Smooth muscle cell (in vitro differentiated cells): ENCODE data around the gene CPN2. TPM values are rescaled to one million over a fixed set of nuclear protein-coding genes. Genes with fewer than 3 reads are reported as not detected.

Experiments
- DNase-seq: peaks from one replicate; lab custom pipeline; 2025; ENCODE audit not compliant: unreplicated experiment; lab: John Stamatoyannopoulos, UW
- H2AFZ ChIP-seq: fragments of 200-600 bp; sonication (generic); 2 replicates; pipeline ENCODE4 v1.6.0; 2016; ENCODE audit warnings: antibody characterized with exemption, low read depth, mild to moderate bottlenecking
- H3F3A ChIP-seq: fragments of 200-600 bp; sonication (generic); 2 replicates; pipeline ENCODE4 v1.6.0; 2017; ENCODE audit warnings: antibody characterized with exemption, low read depth
- H3K27ac ChIP-seq: fragments of 200-600 bp; sonication (generic); 2 replicates; pipeline ENCODE4 v1.5.1; 2016; ENCODE audit warnings: low read depth, mild to moderate bottlenecking
- H3K27me3 ChIP-seq: fragments of 200-600 bp; sonication (generic); 2 replicates; pipeline ENCODE4 v1.6.1; 2016; ENCODE audit warnings: low read depth, mild to moderate bottlenecking
- H3K36me3 ChIP-seq: fragments of 200-600 bp; sonication (generic); 2 replicates; pipeline ENCODE4 v1.5.1; 2016; ENCODE audit warnings: low read depth
- H3K4me1 ChIP-seq: fragments of 200-600 bp; sonication (generic); 2 replicates; pipeline ENCODE4 v1.5.1; 2016; ENCODE audit warnings: low read depth
- H3K4me2 ChIP-seq: fragments of 200-600 bp; sonication (generic); 2 replicates; pipeline ENCODE4 v1.6.0; 2016; ENCODE audit warnings: mild to moderate bottlenecking
- H3K4me3 ChIP-seq: fragments of 200-600 bp; sonication (generic); 2 replicates; pipeline ENCODE4 v1.5.1; 2016; ENCODE audit warnings: mild to moderate bottlenecking
- H3K79me2 ChIP-seq: fragments of 200-600 bp; sonication (generic); 2 replicates; pipeline ENCODE4 v1.6.0; 2016; ENCODE audit warnings: low read depth, mild to moderate bottlenecking
- H3K9ac ChIP-seq: fragments of 200-600 bp; sonication (generic); 2 replicates; pipeline ENCODE4 v1.6.0; 2016; ENCODE audit warnings: low read depth
- H3K9me3 ChIP-seq: fragments of 200-600 bp; sonication (generic); replicated peaks from 2 replicates; pipeline ENCODE4 v1.5.1; 2016; ENCODE audit warnings: low read depth
- H4K20me1 ChIP-seq: fragments of 200-600 bp; sonication (generic); 2 replicates; pipeline ENCODE4 v1.6.0; 2016; ENCODE audit warnings: low read depth
- CTCF ChIP-seq: fragments of 200-600 bp; sonication (generic); IDR thresholded peaks from 2 replicates; pipeline ENCODE4 v1.5.1; 2017; ENCODE audit warnings: borderline replicate concordance, mild to moderate bottlenecking, antibody characterized with exemption; ENCODE audit not compliant: insufficient read depth, poor library complexity, severe bottlenecking
- WGBS: methylation state at CpG from one replicate; pipeline ENCODE4 v1.1.7; 2016; ENCODE audit warnings: low lambda C conversion rate; 5-methylcytosine and 5-hydroxymethylcytosine counted together
- polyA plus RNA-seq: library from polyadenylated mRNA; unstranded; fragments of >200 nt; fragmentation: Nextera tagmentation; extraction: Ambion mirVana; gene quantifications from 2 replicates; pipeline ENCODE4 v1.2.1, GENCODE V29; 2016
- total RNA-seq: library from RNA; depleted of rRNA; stranded (reverse); fragments of >200 nt; gene quantifications from 2 replicates; pipeline ENCODE4 v1.2.3, GENCODE V29; 2014

Gene CPN2
- total and polyA plus RNA-seq, 2 experiments from 2014 or later, result 0.13 TPM; not detected in 1

GRCh38 chr3:194389269-194389668 lies 38.1 kb upstream of the CPN2 start:
- H2AFZ ChIP-seq, result no peak overlapping the region
- no peaks in the 10 kb centered on the region for H3K4me1 ChIP-seq
- TF ChIP-seq CTCF, result no peak
- no peaks in the 10 kb centered on the region for H4K20me1 ChIP-seq
- no peaks in the 10 kb centered on the region for H3K79me2 ChIP-seq
- H3K36me3 ChIP-seq, result no peaks in the 10 kb centered on the region
- H3K4me3 ChIP-seq, result no peak overlapping the region
- H3K9ac ChIP-seq, result no peak overlapping the region
- no peak for DNase-seq
- no peak overlapping the region for H3K27ac ChIP-seq
- H3K27me3 ChIP-seq, result no peaks in the 10 kb centered on the region
- 98% methylated on average over 8 of the region's 8 CpGs for WGBS
- H3K9me3 ChIP-seq, result peaks cover 5% of the 10 kb centered on the region
- H3F3A ChIP-seq, result no peaks in the 10 kb centered on the region
- H3K4me2 ChIP-seq, result no peak overlapping the region

DNA sequence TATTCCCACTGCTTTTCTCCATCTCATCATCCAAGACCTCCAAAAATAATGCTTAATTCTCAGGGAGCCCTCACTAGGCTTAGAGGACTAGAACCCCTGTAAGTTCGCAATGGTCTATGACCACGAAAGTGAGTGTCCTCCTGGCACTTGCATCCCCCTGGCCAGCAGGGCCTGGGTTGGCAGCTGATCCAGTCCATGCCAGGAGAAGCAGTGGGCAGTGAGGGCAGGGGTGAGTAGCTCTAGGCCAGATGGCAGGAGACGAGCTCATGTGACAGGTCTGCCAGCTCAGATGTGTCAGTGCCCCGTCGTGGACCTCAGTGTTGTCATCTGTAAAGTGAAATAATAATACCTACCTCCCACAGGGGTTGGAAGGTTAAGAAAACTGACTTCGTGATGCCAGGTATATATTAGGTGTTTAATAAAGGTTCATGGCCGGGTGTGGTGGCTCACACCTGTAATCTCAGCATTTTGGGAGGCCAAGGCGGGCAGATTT lies 36.8 kb upstream of the CPN2 start:
- no peaks in the 10 kb centered on the region for H3F3A ChIP-seq
- H3K4me3 ChIP-seq, result no peak overlapping the region
- H3K79me2 ChIP-seq, result no peaks in the 10 kb centered on the region
- H4K20me1 ChIP-seq, result no peaks in the 10 kb centered on the region
- peaks cover 4% of the 10 kb centered on the region for H3K4me1 ChIP-seq
- H3K9ac ChIP-seq, result no peak overlapping the region
- peaks cover 5% of the 10 kb centered on the region for H3K9me3 ChIP-seq
- H3K4me2 ChIP-seq, result no peak overlapping the region
- no peak overlapping the region for H2AFZ ChIP-seq
- no peaks in the 10 kb centered on the region for H3K27me3 ChIP-seq
- DNase-seq, result no peak
- TF ChIP-seq CTCF, result no peak
- H3K36me3 ChIP-seq, result no peaks in the 10 kb centered on the region
- WGBS, result 96% methylated on average over 8 of the region's 8 CpGs
- no peak overlapping the region for H3K27ac ChIP-seq

DNA sequence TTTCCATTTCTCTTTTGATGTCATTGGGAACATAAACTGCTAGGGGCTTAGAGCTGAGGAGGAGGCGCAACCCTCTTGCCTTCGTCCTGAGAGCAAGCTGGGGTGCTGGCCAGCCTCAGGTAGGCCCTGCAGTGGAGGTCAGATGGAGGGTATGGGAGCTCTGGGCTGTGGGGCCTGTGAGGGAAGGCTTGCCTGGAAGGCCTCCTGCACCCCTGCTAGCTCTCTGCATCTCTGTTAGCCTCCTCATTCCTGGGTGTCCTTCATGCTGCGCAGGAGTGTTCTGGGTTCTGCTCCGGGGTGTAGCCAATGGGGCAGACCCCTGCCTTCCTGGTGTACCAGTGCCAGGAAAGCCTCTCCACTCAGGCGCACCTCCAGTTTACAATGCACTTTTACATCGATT lies 36.1 kb upstream of the CPN2 start:
- no peak for TF ChIP-seq CTCF
- H3K27ac ChIP-seq, result no peak overlapping the region
- no peaks in the 10 kb centered on the region for H3K36me3 ChIP-seq
- DNase-seq, result no peak
- 100% methylated on average over 6 of the region's 6 CpGs for WGBS
- H4K20me1 ChIP-seq, result no peaks in the 10 kb centered on the region
- H3F3A ChIP-seq, result no peaks in the 10 kb centered on the region
- H3K27me3 ChIP-seq, result no peaks in the 10 kb centered on the region
- H3K4me1 ChIP-seq, result peaks cover 8% of the 10 kb centered on the region
- no peak overlapping the region for H2AFZ ChIP-seq
- H3K79me2 ChIP-seq, result no peaks in the 10 kb centered on the region
- peaks cover 5% of the 10 kb centered on the region for H3K9me3 ChIP-seq
- H3K4me2 ChIP-seq, result no peak overlapping the region
- no peak overlapping the region for H3K4me3 ChIP-seq
- no peak overlapping the region for H3K9ac ChIP-seq

DNA sequence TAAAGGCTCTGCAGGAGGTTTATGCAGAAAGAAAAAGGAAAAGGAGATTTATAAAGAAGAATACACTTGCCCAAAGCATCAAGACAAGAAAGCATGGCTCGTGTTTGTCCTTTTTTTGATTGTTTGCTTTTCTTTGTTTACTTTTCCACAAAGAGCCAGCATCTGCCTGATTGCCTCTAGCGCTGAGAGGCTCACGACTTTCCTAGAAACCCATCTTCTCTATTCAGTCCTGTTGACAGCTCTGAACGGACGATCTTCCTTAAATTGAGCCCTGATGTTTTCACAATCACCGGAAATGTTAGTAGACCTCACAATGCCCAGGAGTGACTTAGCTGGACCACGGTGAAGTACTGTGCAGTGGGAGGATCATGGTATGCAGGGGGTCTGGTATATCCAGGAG lies 35.5 kb upstream of the CPN2 start:
- 89% methylated on average over 7 of the region's 7 CpGs for WGBS
- H3K27me3 ChIP-seq, result no peaks in the 10 kb centered on the region
- no peak overlapping the region for H3K4me2 ChIP-seq
- H3K79me2 ChIP-seq, result no peaks in the 10 kb centered on the region
- H3K27ac ChIP-seq, result no peak overlapping the region
- peaks cover 8% of the 10 kb centered on the region for H3K4me1 ChIP-seq
- H3K36me3 ChIP-seq, result no peaks in the 10 kb centered on the region
- H3K4me3 ChIP-seq, result no peak overlapping the region
- H2AFZ ChIP-seq, result no peak overlapping the region
- no peaks in the 10 kb centered on the region for H3F3A ChIP-seq
- DNase-seq, result no peak
- H4K20me1 ChIP-seq, result no peaks in the 10 kb centered on the region
- TF ChIP-seq CTCF, result no peak
- no peak overlapping the region for H3K9ac ChIP-seq
- H3K9me3 ChIP-seq, result peaks cover 5% of the 10 kb centered on the region
